ENCODE results near the gene PLA2G6.

The PLA2G6 gene

GRCh38 chr22:38107692-38108515 lies 73.7 kb downstream of the PLA2G6 start:
- no peak for DNase-seq

GRCh38 chr22:38106814-38107578 lies 74.6 kb downstream of the PLA2G6 start:
- DNase-seq = no peak

GRCh38 chr22:38104084-38104483 lies 77.5 kb downstream of the PLA2G6 start:
- DNase-seq = peak in 1 of 2 experiments; percentile 1

- DNase-seq = no peak
Observed at GRCh38 chr22:38103641-38104040, 78.0 kb downstream of the PLA2G6 start.

- DNase-seq = no peak
Observed at GRCh38 chr22:38098410-38099249, 83.0 kb downstream of the PLA2G6 start.

- no peak for DNase-seq
Observed at GRCh38 chr22:38097557-38098409, 83.8 kb downstream of the PLA2G6 start.

GRCh38 chr22:38097058-38097457 lies 84.6 kb downstream of the PLA2G6 start:
- no peak for DNase-seq

GRCh38 chr22:38089474-38089851 lies 92.2 kb downstream of the PLA2G6 start:
- no peak for DNase-seq

- DNase-seq = no peak
Observed at GRCh38 chr22:38088629-38089473, 92.8 kb downstream of the PLA2G6 start.

GRCh38 chr22:38087855-38088254 lies 93.8 kb downstream of the PLA2G6 start:
- DNase-seq = no peak

GRCh38 chr22:38086942-38087341 lies 94.7 kb downstream of the PLA2G6 start:
- DNase-seq = no peak

GRCh38 chr22:38086001-38086845 lies 95.4 kb downstream of the PLA2G6 start:
- DNase-seq = no peak

GRCh38 chr22:38085501-38085900 lies 96.1 kb downstream of the PLA2G6 start:
- DNase-seq = no peak

GRCh38 chr22:38085056-38085455 lies 96.6 kb downstream of the PLA2G6 start:
- DNase-seq = no peak

- DNase-seq = no peak
Observed at GRCh38 chr22:38083931-38084631, 97.5 kb downstream of the PLA2G6 start, which contains the start of gene SLC16A8. Gene SLC16A8, minus strand, starts transcription at chr22:38084184. Its CDS starts 1,311 bp downstream, at chr22:38082873.

GRCh38 chr22:38082986-38083710 lies 98.5 kb downstream of the PLA2G6 start:
- DNase-seq = no peak

GRCh38 chr22:38081941-38082828 lies 99.4 kb downstream of the PLA2G6 start:
- no peak for DNase-seq

GRCh38 chr22:38081636-38081940 lies 100.0 kb downstream of the PLA2G6 start:
- no peak for DNase-seq
